K562 (cell line): Measurements from ENCODE around the gene FMNL2.

Source experiments
- CTCF ChIP-seq, 3 experiments: IDR thresholded peaks in 2 of 3; conservative IDR thresholded peaks in 1 of 3; 2 replicates each; pipeline ENCODE4 v1.5.1; 2011 to 2012; ENCODE audit warnings: low read length in 3 of 3, mild to moderate bottlenecking in 3 of 3, control low read depth in 2 of 3, improper control_type of control experiment in 1 of 3, inconsistent platforms in 1 of 3, low read depth in 1 of 3, mixed read lengths in 1 of 3, moderate library complexity in 1 of 3; ENCODE audit not compliant: insufficient read depth in 2 of 3
- JUNB ChIP-seq: fragments of 450-650 bp; formaldehyde crosslinking; conservative IDR thresholded peaks from 2 replicates; pipeline ENCODE4 v1.4.0; 2020; ENCODE audit warnings: mild to moderate bottlenecking
- MCM3 ChIP-seq: fragments of 450-650 bp; IDR thresholded peaks from 2 replicates; pipeline ENCODE4 v1.6.1; 2016
- RUNX1 ChIP-seq: sonication (generic); IDR thresholded peaks from 2 replicates; pipeline ENCODE4 v1.6.1; 2016; ENCODE audit warnings: antibody characterized with exemption, low read depth
- SIX5 ChIP-seq, 2 experiments: IDR thresholded peaks; 2 replicates each; pipeline ENCODE4 v1.6.1; 2011; ENCODE audit warnings: low read length in 2 of 2, borderline replicate concordance in 1 of 2, low read depth in 1 of 2, mild to moderate bottlenecking in 1 of 2, moderate library complexity in 1 of 2; ENCODE audit not compliant: insufficient read depth in 1 of 2
- SMARCC2 ChIP-seq: fragments of 450-650 bp; IDR thresholded peaks from 2 replicates; pipeline ENCODE4 v1.6.1; 2017; ENCODE audit warnings: antibody characterized with exemption, moderate library complexity, mild to moderate bottlenecking, low read depth
- USF2 ChIP-seq: sonication (generic); formaldehyde crosslinking; IDR thresholded peaks from 2 replicates; pipeline ENCODE4 v1.5.0; 2020; ENCODE audit warnings: missing genetic modification reagents
- ZBTB26 ChIP-seq: fragments of 450-650 bp; formaldehyde crosslinking; IDR thresholded peaks from 2 replicates; pipeline ENCODE4 v1.4.0; 2022; ENCODE audit warnings: missing genetic modification characterization
- ZNF57 ChIP-seq: fragments of 450-650 bp; formaldehyde crosslinking; IDR thresholded peaks from 2 replicates; pipeline ENCODE4 v1.4.0; 2020; ENCODE audit warnings: mild to moderate bottlenecking, moderate library complexity
- ZZZ3 ChIP-seq: fragments of 450-650 bp; IDR thresholded peaks from 2 replicates; pipeline ENCODE4 v1.6.1; 2016; ENCODE audit warnings: antibody characterized with exemption, mild to moderate bottlenecking, moderate library complexity
- TF ChIP-seq, protein P1 (sequence below), 2 experiments: fragments of 200-800 bp in 1 of 2; sonication (Bioruptor generic) in 1 of 2; sonication (generic) in 1 of 2; formaldehyde crosslinking in 1 of 2; IDR thresholded peaks in 1 of 2; conservative IDR thresholded peaks in 1 of 2; 2 replicates each; pipeline versions ENCODE4 v1.5.0 to v1.6.1; 2016 to 2020; ENCODE audit warnings: missing compliant biosample characterization in 1 of 2, missing genetic modification characterization in 1 of 2, missing genetic modification reagents in 1 of 2

- TF ChIP-seq ZNF57 (CRISPR knock-in tag) (no peak), SIX5 (IDR thresholded peaks at IDR 0.05; ENCODE audit: borderline replicate concordance in 1 of 2, insufficient read depth in 1 of 2, low read depth in 1 of 2, low read length in 2 of 2) (no peak), ZZZ3 (no peak), ZBTB26 (CRISPR knock-in tag) (no peak), SMARCC2 (no peak), RUNX1 (no peak), JUNB (CRISPR knock-in tag) (no peak), MCM3 (no peak), CTCF (IDR thresholded peaks at IDR 0.05 in 2 of 3, conservative IDR thresholded peaks at IDR 0.05 in 1 of 3; ENCODE audit: insufficient read depth in 2 of 3, low read depth in 1 of 3, low read length in 3 of 3) (no peak), USF2 (CRISPR knock-in tag) (no peak)
- TF ChIP-seq, protein P1, sequence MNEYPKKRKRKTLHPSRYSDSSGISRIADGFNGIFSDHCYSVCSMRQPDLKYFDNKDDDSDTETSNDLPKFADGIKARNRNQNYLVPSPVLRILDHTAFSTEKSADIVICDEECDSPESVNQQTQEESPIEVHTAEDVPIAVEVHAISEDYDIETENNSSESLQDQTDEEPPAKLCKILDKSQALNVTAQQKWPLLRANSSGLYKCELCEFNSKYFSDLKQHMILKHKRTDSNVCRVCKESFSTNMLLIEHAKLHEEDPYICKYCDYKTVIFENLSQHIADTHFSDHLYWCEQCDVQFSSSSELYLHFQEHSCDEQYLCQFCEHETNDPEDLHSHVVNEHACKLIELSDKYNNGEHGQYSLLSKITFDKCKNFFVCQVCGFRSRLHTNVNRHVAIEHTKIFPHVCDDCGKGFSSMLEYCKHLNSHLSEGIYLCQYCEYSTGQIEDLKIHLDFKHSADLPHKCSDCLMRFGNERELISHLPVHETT (CRISPR knock-in tag; conservative IDR thresholded peaks at IDR 0.05 in 1 of 2, IDR thresholded peaks at IDR 0.05 in 1 of 2): no peak
Measured at GRCh38 chr2:152562198-152562884, 227.4 kb downstream of the FMNL2 start.
